ENCODE measurements around the gene SOX10. TPM values are rescaled to one million over a fixed set of nuclear protein-coding genes. Genes with fewer than 3 reads are reported as not detected.

SOX10 gene
- total RNA-seq, 1 experiment from 2014 or later, result not detected

DNA sequence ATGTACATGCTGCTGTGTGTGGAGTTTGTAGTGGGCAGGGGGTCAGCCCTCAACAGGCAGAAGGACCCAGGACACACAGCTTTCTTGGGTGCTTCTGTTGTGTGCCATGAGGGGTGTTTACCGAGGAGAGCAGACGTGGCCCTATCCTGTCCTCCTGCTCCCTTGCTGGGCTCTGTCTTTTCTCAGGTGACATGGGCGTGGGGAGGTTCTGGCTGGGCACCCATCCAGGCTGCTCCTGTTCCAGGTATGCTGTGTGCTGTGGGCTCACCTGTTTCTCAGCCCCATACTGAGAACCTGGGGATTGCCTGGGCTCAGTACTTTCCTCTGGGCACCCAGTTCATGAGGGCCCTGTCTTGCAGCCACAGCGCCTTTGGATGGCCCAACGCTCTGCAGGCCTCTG is 55.0 kb downstream of the SOX10 start:
- Histone ChIP-seq H3K9ac (ENCODE audit: low read length) (no peak overlapping the region), H3K27ac (ENCODE audit: low read depth, low read length) (no peak overlapping the region), H3K9me2 (ENCODE audit: insufficient read depth) (no peaks in the 10 kb centered on the region), H2AFZ (ENCODE audit: low read depth, low read length, poor library complexity, severe bottlenecking) (no peak overlapping the region), H3K36me3 (ENCODE audit: control insufficient read depth in 1 of 2, insufficient read depth in 2 of 2, low read length in 2 of 2) (peaks cover 18 to 20% of the 10 kb centered on the region in 2 experiments; a peak in 2 of 4 replicates), H3K79me2 (ENCODE audit: insufficient read depth, low read length) (no peaks in the 10 kb centered on the region), H3K9me3 (ENCODE audit: control insufficient read depth in 1 of 2, insufficient read depth in 1 of 2, low read depth in 1 of 2, low read length in 2 of 2) (no peaks in the 10 kb centered on the region), H3K4me1 (ENCODE audit: control insufficient read depth in 1 of 2, insufficient read depth in 2 of 2, low read length in 2 of 2) (peaks cover 13 to 17% of the 10 kb centered on the region in 2 experiments), H3K4me3 (replicated peaks in 1 of 2; ENCODE audit: low read depth in 1 of 2, low read length in 2 of 2) (no peak overlapping the region), H3K4me2 (ENCODE audit: low read length) (no peak overlapping the region), H3K27me3 (ENCODE audit: insufficient read depth, low read length) (no peaks in the 10 kb centered on the region), H4K20me1 (ENCODE audit: insufficient read depth) (no peaks in the 10 kb centered on the region)
- DNase-seq (ENCODE audit: low read depth, low spot score) (no peak), ATAC-seq (no peak)
- RAD21 ChIA-PET (ENCODE audit: low non-redundant PET in 1 of 2, low total read pairs in 2 of 2, uncharacterized antibody in 2 of 2, unreplicated experiment in 2 of 2), result no interaction called here
- no TSS peak for BruUV-seq (replicated peaks)
- CTCF ChIA-PET, result no interaction called here
- TF ChIP-seq SRF (IDR thresholded peaks at IDR 0.05; ENCODE audit: low read depth) (no peak), CTCF (IDR thresholded peaks at IDR 0.05 in 2 of 3, conservative IDR thresholded peaks at IDR 0.05 in 1 of 3; ENCODE audit: borderline replicate concordance in 1 of 3, insufficient read depth in 1 of 3, low read depth in 2 of 3, low read length in 2 of 3) (no peak), REST (IDR thresholded peaks at IDR 0.05; ENCODE audit: low read depth) (no peak), SP1 (IDR thresholded peaks at IDR 0.05; ENCODE audit: low read depth) (no peak), ZFX (IDR thresholded peaks at IDR 0.05) (no peak)
- intact Hi-C loops (cut with micrococcal nuclease), result no loop called here
- POLR2A ChIA-PET, result no interaction called here
